Measurements from ENCODE around the gene NUDT10. TPM values are rescaled to one million over a fixed set of nuclear protein-coding genes. Genes with fewer than 3 reads are reported as not detected.
A peak's percentile ranks its signal among the peaks of the same experiment; 100 is the strongest.

The NUDT10 gene
- 1.8 and 2.1 TPM in 2 replicates for total RNA-seq
- polyA plus RNA-seq, result 0.28 and 3.7 TPM in 2 replicates
- 0.42 and 2.4 TPM in 2 replicates for polyA plus RNA-seq (2012)
- 0.11 TPM in 1 of 2 replicates, not detected in the other for polyA minus RNA-seq (ENCODE audit: low replicate concordance)

- H3K4me2 ChIP-seq (ENCODE audit: extremely low read depth, insufficient read depth, low read length), result peak within 1 kb of the TSS; percentile 51
- H3K27me3 ChIP-seq (ENCODE audit: control insufficient read depth, insufficient read depth, low read length), result no peaks in the 10 kb centered on the region
- no peak within 1 kb of the TSS for H3K27ac ChIP-seq (ENCODE audit: insufficient read depth, low read length)
- no peak for TF ChIP-seq CTCF (conservative IDR thresholded peaks at IDR 0.05 in 1 of 2, IDR thresholded peaks at IDR 0.05 in 1 of 2; ENCODE audit: low read depth in 1 of 2, low read length in 2 of 2)
- no peak for TF ChIP-seq EZH2 (IDR thresholded peaks at IDR 0.05; ENCODE audit: low read length, missing control alignments)
- H3K9ac ChIP-seq (ENCODE audit: insufficient read depth, low read length), result no peak within 1 kb of the TSS
- no peaks in the 10 kb centered on the region for H3K9me3 ChIP-seq (ENCODE audit: control insufficient read depth, insufficient read depth, low read depth, low read length)
- peak; percentile 33 to 58 for DNase-seq (ENCODE audit: low read depth in 2 of 2)
- no peaks in the 10 kb centered on the region for H3K36me3 ChIP-seq (ENCODE audit: control insufficient read depth, insufficient read depth, low read length)
- H4K20me1 ChIP-seq (ENCODE audit: control insufficient read depth, extremely low read depth, insufficient read depth, low read length), result no peaks in the 10 kb centered on the region
- H3K4me3 ChIP-seq (replicated peaks in 1 of 4; ENCODE audit: control extremely low read depth in 1 of 4, insufficient read depth in 1 of 4, low read depth in 3 of 4, low read length in 4 of 4), result peak within 1 kb of the TSS; percentile 29 to 52 (median 44)
- H2AFZ ChIP-seq (ENCODE audit: low read length), result peak within 1 kb of the TSS; percentile 35
- no peaks in the 10 kb centered on the region for H3K79me2 ChIP-seq (ENCODE audit: control insufficient read depth, insufficient read depth, low read length)
- no peaks in the 10 kb centered on the region for H3K4me1 ChIP-seq (ENCODE audit: control insufficient read depth, extremely low read depth, insufficient read depth, low read length)
Observed at GRCh38 chrX:51332188-51332942, at the start of gene NUDT10. Gene NUDT10 (plus strand): TSS chrX:51332822. CDS start chrX:51332966, 144 bp downstream.

- DNase-seq (ENCODE audit: low read depth in 2 of 2), result no peak
- H3K27ac ChIP-seq (ENCODE audit: insufficient read depth, low read length), result no peak overlapping the region
- H3K4me1 ChIP-seq (ENCODE audit: control insufficient read depth, extremely low read depth, insufficient read depth, low read length), result no peaks in the 10 kb centered on the region
- H3K4me3 ChIP-seq (replicated peaks in 1 of 4; ENCODE audit: control extremely low read depth in 1 of 4, insufficient read depth in 1 of 4, low read depth in 3 of 4, low read length in 4 of 4), result no peak overlapping the region
- no peak overlapping the region for H2AFZ ChIP-seq (ENCODE audit: low read length)
- TF ChIP-seq CTCF (conservative IDR thresholded peaks at IDR 0.05 in 1 of 2, IDR thresholded peaks at IDR 0.05 in 1 of 2; ENCODE audit: low read depth in 1 of 2, low read length in 2 of 2) (no peak), EZH2 (IDR thresholded peaks at IDR 0.05; ENCODE audit: low read length, missing control alignments) (no peak)
- H3K79me2 ChIP-seq (ENCODE audit: control insufficient read depth, insufficient read depth, low read length), result no peaks in the 10 kb centered on the region
- H3K27me3 ChIP-seq (ENCODE audit: control insufficient read depth, insufficient read depth, low read length), result no peaks in the 10 kb centered on the region
- no peak overlapping the region for H3K4me2 ChIP-seq (ENCODE audit: extremely low read depth, insufficient read depth, low read length)
- no peak overlapping the region for H3K9ac ChIP-seq (ENCODE audit: insufficient read depth, low read length)
- H3K36me3 ChIP-seq (ENCODE audit: control insufficient read depth, insufficient read depth, low read length), result no peaks in the 10 kb centered on the region
- H3K9me3 ChIP-seq (ENCODE audit: control insufficient read depth, insufficient read depth, low read depth, low read length), result no peaks in the 10 kb centered on the region
- H4K20me1 ChIP-seq (ENCODE audit: control insufficient read depth, extremely low read depth, insufficient read depth, low read length), result no peaks in the 10 kb centered on the region
Observed at GRCh38 chrX:51292421-51292820, 40.2 kb upstream of the NUDT10 start.

GRCh38 chrX:51296138-51296537, 36.5 kb upstream of the NUDT10 start:
- DNase-seq (ENCODE audit: low read depth in 2 of 2), result no peak
- Histone ChIP-seq H3K36me3 (ENCODE audit: control insufficient read depth, insufficient read depth, low read length) (no peaks in the 10 kb centered on the region), H3K4me2 (ENCODE audit: extremely low read depth, insufficient read depth, low read length) (no peak overlapping the region), H3K27ac (ENCODE audit: insufficient read depth, low read length) (no peak overlapping the region), H2AFZ (ENCODE audit: low read length) (no peak overlapping the region), H4K20me1 (ENCODE audit: control insufficient read depth, extremely low read depth, insufficient read depth, low read length) (no peaks in the 10 kb centered on the region), H3K27me3 (ENCODE audit: control insufficient read depth, insufficient read depth, low read length) (no peaks in the 10 kb centered on the region), H3K9ac (ENCODE audit: insufficient read depth, low read length) (no peak overlapping the region), H3K4me1 (ENCODE audit: control insufficient read depth, extremely low read depth, insufficient read depth, low read length) (no peaks in the 10 kb centered on the region), H3K4me3 (replicated peaks in 1 of 4; ENCODE audit: control extremely low read depth in 1 of 4, insufficient read depth in 1 of 4, low read depth in 3 of 4, low read length in 4 of 4) (no peak overlapping the region), H3K9me3 (ENCODE audit: control insufficient read depth, insufficient read depth, low read depth, low read length) (no peaks in the 10 kb centered on the region), H3K79me2 (ENCODE audit: control insufficient read depth, insufficient read depth, low read length) (no peaks in the 10 kb centered on the region)
- TF ChIP-seq EZH2 (IDR thresholded peaks at IDR 0.05; ENCODE audit: low read length, missing control alignments) (no peak), CTCF (conservative IDR thresholded peaks at IDR 0.05 in 1 of 2, IDR thresholded peaks at IDR 0.05 in 1 of 2; ENCODE audit: low read depth in 1 of 2, low read length in 2 of 2) (no peak)
